Measurements from ENCODE around the gene MAD1L1.
A peak's percentile ranks its signal among the peaks of the same experiment; 100 is the strongest.

MAD1L1 gene

GRCh38 chr7:1912593-1913465 is 319.9 kb downstream of the MAD1L1 start:
- TF ChIP-seq EZH2 (IDR thresholded peaks at IDR 0.05; ENCODE audit: borderline replicate concordance, low read depth, low read length, severe bottlenecking) (no peak), CTCF (IDR thresholded peaks at IDR 0.05; ENCODE audit: borderline replicate concordance, extremely low read depth, low read length, poor library complexity, severe bottlenecking) (no peak)
- H3K79me2 ChIP-seq (ENCODE audit: insufficient read depth, low read length) = peaks cover 30% of the 10 kb centered on the region
- no peaks in the 10 kb centered on the region for H3K9me3 ChIP-seq (ENCODE audit: insufficient read depth, low read length, severe bottlenecking)
- DNase-seq = no peak
- no peak overlapping the region for H3K4me2 ChIP-seq (ENCODE audit: insufficient read depth, low read length)
- H3K4me3 ChIP-seq (ENCODE audit: low read depth in 1 of 2, low read length in 2 of 2) = no peak overlapping the region
- H3K27me3 ChIP-seq (ENCODE audit: insufficient read depth, low read length, poor library complexity) = no peaks in the 10 kb centered on the region
- ATAC-seq (ENCODE audit: insufficient read depth, low read depth) = 0 out of 3 replicates have a peak, but pooled peaks have one; percentile 5
- H3K4me1 ChIP-seq (ENCODE audit: insufficient read depth, low read length) = no peaks in the 10 kb centered on the region
- peaks cover 76% of the 10 kb centered on the region for H4K20me1 ChIP-seq (ENCODE audit: insufficient read depth, low read length)
- H2AFZ ChIP-seq (ENCODE audit: low read depth, low read length) = no peak overlapping the region
- no peak overlapping the region for H3K27ac ChIP-seq (ENCODE audit: low read length)
- H3K9ac ChIP-seq (ENCODE audit: low read depth, low read length) = no peak overlapping the region
- peaks cover 39% of the 10 kb centered on the region for H3K36me3 ChIP-seq (ENCODE audit: insufficient read depth, low read length)

- Histone ChIP-seq H2AFZ (ENCODE audit: low read depth, low read length) (no peak overlapping the region), H3K27ac (ENCODE audit: low read length) (no peak overlapping the region), H3K4me2 (ENCODE audit: insufficient read depth, low read length) (no peak overlapping the region), H3K4me1 (ENCODE audit: insufficient read depth, low read length) (no peaks in the 10 kb centered on the region), H4K20me1 (ENCODE audit: insufficient read depth, low read length) (peaks cover 75% of the 10 kb centered on the region), H3K27me3 (ENCODE audit: insufficient read depth, low read length, poor library complexity) (no peaks in the 10 kb centered on the region), H3K36me3 (ENCODE audit: insufficient read depth, low read length) (peaks cover 43% of the 10 kb centered on the region), H3K9ac (ENCODE audit: low read depth, low read length) (no peak overlapping the region), H3K9me3 (ENCODE audit: insufficient read depth, low read length, severe bottlenecking) (no peaks in the 10 kb centered on the region), H3K4me3 (ENCODE audit: low read depth in 1 of 2, low read length in 2 of 2) (no peak overlapping the region), H3K79me2 (ENCODE audit: insufficient read depth, low read length) (peaks cover 26% of the 10 kb centered on the region)
- no peak for DNase-seq
- no peak for TF ChIP-seq EZH2 (IDR thresholded peaks at IDR 0.05; ENCODE audit: borderline replicate concordance, low read depth, low read length, severe bottlenecking)
- no peak for ATAC-seq (ENCODE audit: insufficient read depth, low read depth)
These were observed 321.2 kb downstream of the MAD1L1 start for GRCh38 chr7:1911571-1911970.

GRCh38 chr7:1910827-1911226 is 321.9 kb downstream of the MAD1L1 start:
- H3K27me3 ChIP-seq (ENCODE audit: insufficient read depth, low read length, poor library complexity) = no peaks in the 10 kb centered on the region
- H3K36me3 ChIP-seq (ENCODE audit: insufficient read depth, low read length) = peaks cover 41% of the 10 kb centered on the region
- ATAC-seq (ENCODE audit: insufficient read depth, low read depth) (no peak), DNase-seq (no peak)
- H3K4me3 ChIP-seq (ENCODE audit: low read depth in 1 of 2, low read length in 2 of 2) = no peak overlapping the region
- no peak overlapping the region for H3K27ac ChIP-seq (ENCODE audit: low read length)
- H3K9ac ChIP-seq (ENCODE audit: low read depth, low read length) = no peak overlapping the region
- H4K20me1 ChIP-seq (ENCODE audit: insufficient read depth, low read length) = peaks cover 74% of the 10 kb centered on the region
- H3K4me1 ChIP-seq (ENCODE audit: insufficient read depth, low read length) = no peaks in the 10 kb centered on the region
- H3K4me2 ChIP-seq (ENCODE audit: insufficient read depth, low read length) = no peak overlapping the region
- no peak overlapping the region for H2AFZ ChIP-seq (ENCODE audit: low read depth, low read length)
- no peaks in the 10 kb centered on the region for H3K9me3 ChIP-seq (ENCODE audit: insufficient read depth, low read length, severe bottlenecking)
- TF ChIP-seq EZH2 (IDR thresholded peaks at IDR 0.05; ENCODE audit: borderline replicate concordance, low read depth, low read length, severe bottlenecking) (no peak), CTCF (IDR thresholded peaks at IDR 0.05; ENCODE audit: borderline replicate concordance, extremely low read depth, low read length, poor library complexity, severe bottlenecking) (no peak)
- peaks cover 26% of the 10 kb centered on the region for H3K79me2 ChIP-seq (ENCODE audit: insufficient read depth, low read length)

GRCh38 chr7:1910081-1910685 is 322.6 kb downstream of the MAD1L1 start:
- Histone ChIP-seq H3K9me3 (ENCODE audit: insufficient read depth, low read length, severe bottlenecking) (no peaks in the 10 kb centered on the region), H4K20me1 (ENCODE audit: insufficient read depth, low read length) (peaks cover 73% of the 10 kb centered on the region), H3K4me1 (ENCODE audit: insufficient read depth, low read length) (no peaks in the 10 kb centered on the region), H3K9ac (ENCODE audit: low read depth, low read length) (no peak overlapping the region), H2AFZ (ENCODE audit: low read depth, low read length) (no peak overlapping the region), H3K79me2 (ENCODE audit: insufficient read depth, low read length) (peaks cover 25% of the 10 kb centered on the region), H3K36me3 (ENCODE audit: insufficient read depth, low read length) (peaks cover 43% of the 10 kb centered on the region), H3K27ac (ENCODE audit: low read length) (no peak overlapping the region), H3K27me3 (ENCODE audit: insufficient read depth, low read length, poor library complexity) (no peaks in the 10 kb centered on the region), H3K4me3 (ENCODE audit: low read depth in 1 of 2, low read length in 2 of 2) (no peak overlapping the region), H3K4me2 (ENCODE audit: insufficient read depth, low read length) (no peak overlapping the region)
- no peak for ATAC-seq (ENCODE audit: insufficient read depth, low read depth)
- no peak for DNase-seq
- TF ChIP-seq CTCF (IDR thresholded peaks at IDR 0.05; ENCODE audit: borderline replicate concordance, extremely low read depth, low read length, poor library complexity, severe bottlenecking) (no peak), EZH2 (IDR thresholded peaks at IDR 0.05; ENCODE audit: borderline replicate concordance, low read depth, low read length, severe bottlenecking) (no peak)

Measured in DND-41 (cell line).